ENCODE data around the gene COL4A6.
"Not testable (repeated sequence)": the region's sequence is repeated elsewhere in the genome, so short reads cannot be mapped to it uniquely, and the experiment has no call there.

Gene COL4A6

DNA sequence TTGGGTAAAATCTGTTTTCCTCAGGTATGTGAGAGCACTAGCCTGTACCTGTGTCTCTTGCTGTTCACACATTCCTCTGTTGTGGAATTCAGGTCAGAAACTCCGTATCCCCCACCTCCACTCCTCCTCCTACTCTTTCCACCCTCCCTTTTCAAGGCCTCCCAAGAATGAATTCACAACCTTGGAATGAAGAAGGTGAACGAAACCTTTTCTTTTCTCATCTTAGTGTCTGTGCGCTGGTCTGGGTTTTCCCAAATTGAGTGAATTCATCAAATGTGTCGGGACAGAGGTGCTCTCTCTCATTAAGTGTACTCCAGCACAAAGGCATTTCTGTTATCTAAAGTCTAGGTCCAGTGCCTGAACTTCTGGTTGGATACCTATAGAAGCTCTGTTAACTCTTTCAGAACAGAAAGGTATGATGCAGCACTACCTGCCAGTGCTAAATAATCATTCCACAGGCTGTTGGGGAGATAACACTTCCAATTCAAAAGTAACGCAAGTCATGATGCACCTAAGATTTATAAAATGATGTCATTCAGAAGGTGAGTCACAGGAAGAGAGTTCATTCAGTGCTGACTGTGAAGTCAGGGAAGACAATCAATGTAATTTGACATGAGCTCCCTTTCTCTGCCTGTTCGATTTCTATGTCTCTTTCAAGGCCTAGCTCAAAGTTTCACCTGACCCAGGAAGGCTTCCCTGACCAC lies 41.9 kb downstream of the COL4A6 start:
- TF ChIP-seq, protein P1, sequence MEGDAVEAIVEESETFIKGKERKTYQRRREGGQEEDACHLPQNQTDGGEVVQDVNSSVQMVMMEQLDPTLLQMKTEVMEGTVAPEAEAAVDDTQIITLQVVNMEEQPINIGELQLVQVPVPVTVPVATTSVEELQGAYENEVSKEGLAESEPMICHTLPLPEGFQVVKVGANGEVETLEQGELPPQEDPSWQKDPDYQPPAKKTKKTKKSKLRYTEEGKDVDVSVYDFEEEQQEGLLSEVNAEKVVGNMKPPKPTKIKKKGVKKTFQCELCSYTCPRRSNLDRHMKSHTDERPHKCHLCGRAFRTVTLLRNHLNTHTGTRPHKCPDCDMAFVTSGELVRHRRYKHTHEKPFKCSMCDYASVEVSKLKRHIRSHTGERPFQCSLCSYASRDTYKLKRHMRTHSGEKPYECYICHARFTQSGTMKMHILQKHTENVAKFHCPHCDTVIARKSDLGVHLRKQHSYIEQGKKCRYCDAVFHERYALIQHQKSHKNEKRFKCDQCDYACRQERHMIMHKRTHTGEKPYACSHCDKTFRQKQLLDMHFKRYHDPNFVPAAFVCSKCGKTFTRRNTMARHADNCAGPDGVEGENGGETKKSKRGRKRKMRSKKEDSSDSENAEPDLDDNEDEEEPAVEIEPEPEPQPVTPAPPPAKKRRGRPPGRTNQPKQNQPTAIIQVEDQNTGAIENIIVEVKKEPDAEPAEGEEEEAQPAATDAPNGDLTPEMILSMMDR (IDR thresholded peaks at IDR 0.05; ENCODE audit: insufficient read depth, low read length, missing control alignments), result no peak
- no peak overlapping the region for H3K4me3 ChIP-seq (ENCODE audit: low read depth, low read length)
- ChIA-PET CTCF (no interaction called here), POLR2A (no interaction called here)
- no peak for DNase-seq (ENCODE audit: low read depth, low spot score)

DNA sequence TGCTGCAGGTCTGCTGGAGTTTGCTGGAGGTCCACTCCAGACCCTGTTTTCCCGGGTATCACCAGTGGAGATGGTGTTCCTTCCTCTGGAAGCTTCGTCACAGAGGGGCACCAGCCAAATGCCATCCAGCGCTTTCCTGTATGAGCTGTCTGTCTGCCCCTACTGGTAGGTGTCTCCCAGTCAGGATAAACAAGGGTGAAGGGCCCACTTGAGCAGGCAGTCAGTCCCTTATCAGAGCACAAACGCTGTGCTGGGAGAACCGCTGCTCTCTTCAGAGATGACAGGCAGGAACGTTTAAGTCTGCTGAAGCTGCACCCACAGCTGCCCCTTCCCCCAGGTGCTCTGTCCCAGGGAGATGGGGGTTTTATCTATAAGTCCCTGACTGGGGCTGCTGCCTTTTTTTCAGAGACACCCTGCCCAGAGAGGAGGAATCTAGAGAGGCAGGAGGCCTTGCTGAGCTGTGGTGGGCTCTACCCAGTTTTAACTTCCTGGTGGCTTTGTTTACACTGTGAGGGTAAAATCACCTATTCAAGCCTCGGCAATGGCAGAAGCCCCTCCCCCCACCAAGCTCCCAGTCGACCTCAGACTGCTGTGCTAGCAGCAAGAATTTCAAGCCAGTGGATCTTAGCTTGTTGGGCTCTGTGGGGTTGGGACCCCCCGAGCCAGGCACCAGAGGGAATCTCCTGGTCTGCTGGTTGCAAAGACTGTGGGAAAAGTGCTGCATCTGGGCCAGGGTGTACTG lies 47.1 kb downstream of the COL4A6 start:
- H3K4me3 ChIP-seq (ENCODE audit: low read depth, low read length); POLR2A ChIA-PET; CTCF ChIA-PET; DNase-seq (ENCODE audit: low read depth, low spot score): not testable (repeated sequence)

DNA sequence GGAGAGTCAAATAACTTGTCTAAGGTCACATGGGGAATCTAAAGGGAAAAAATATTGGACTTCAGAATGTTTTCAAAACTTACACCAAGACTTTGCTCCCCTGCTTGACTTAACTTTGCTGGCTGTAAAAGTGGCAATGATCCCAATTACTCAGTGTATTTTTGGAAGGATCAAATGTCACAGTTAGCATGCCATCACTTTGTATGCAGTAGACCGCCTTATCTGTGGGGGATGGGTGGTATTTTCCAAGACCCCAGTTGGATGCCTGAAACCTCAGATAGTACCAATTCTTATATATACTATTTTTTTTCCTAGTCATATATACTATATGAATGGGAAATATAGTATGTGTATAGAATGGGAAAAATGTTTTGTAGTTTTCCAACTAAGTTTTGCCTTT lies 53.4 kb downstream of the COL4A6 start:
- POLR2A ChIA-PET, result no interaction called here
- DNase-seq (ENCODE audit: low read depth, low spot score), result no peak
- no peak overlapping the region for H3K4me3 ChIP-seq (ENCODE audit: low read depth, low read length)
- CTCF ChIA-PET, result no interaction called here
- TF ChIP-seq, protein P1 (IDR thresholded peaks at IDR 0.05; ENCODE audit: insufficient read depth, low read length, missing control alignments), result no peak

DNA sequence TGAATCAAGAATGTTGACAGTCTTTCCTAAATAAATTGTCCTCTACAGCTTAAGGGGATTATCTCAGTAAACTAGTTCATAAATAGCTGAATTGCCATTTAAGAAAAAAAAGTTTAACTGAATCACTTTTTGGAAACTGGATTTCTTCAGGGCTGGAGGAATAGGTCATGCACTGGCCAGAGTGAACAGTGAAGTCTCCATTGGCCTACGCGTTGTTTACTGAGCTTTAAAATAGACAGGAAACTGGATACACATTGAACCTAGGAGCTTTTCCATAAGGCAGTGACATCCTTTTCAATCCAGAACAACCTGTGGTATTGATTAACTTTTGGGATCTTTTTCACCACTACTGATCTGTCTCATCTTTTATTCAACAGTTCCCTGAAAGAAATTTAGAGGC lies 58.0 kb downstream of the COL4A6 start:
- ChIA-PET POLR2A (no interaction called here), CTCF (no interaction called here)
- no peak for DNase-seq (ENCODE audit: low read depth, low spot score)
- TF ChIP-seq, protein P1 (IDR thresholded peaks at IDR 0.05; ENCODE audit: insufficient read depth, low read length, missing control alignments), result no peak
- no peak overlapping the region for H3K4me3 ChIP-seq (ENCODE audit: low read depth, low read length)

DNA sequence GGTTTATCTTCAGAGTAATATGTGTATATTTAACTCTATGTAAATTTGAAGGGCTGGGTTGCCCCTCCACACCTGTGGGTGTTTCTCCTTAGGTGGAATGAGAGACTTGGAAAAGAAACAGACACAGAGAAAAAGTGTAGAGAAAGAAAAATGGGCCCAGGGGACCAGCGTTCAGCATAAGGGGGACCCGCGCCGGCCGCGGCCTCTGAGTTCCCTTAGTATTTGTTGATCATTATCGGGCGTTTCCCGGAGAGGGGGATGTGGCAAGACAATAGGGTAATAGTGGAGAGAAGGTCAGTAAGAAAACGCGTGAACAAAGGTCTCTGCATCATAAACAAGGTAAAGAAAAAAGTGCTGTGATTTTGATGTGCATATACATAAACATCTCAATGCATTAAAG lies 61.4 kb downstream of the COL4A6 start:
- DNase-seq (ENCODE audit: low read depth, low spot score); POLR2A ChIA-PET; CTCF ChIA-PET; H3K4me3 ChIP-seq (ENCODE audit: low read depth, low read length): not testable (repeated sequence)

DNA sequence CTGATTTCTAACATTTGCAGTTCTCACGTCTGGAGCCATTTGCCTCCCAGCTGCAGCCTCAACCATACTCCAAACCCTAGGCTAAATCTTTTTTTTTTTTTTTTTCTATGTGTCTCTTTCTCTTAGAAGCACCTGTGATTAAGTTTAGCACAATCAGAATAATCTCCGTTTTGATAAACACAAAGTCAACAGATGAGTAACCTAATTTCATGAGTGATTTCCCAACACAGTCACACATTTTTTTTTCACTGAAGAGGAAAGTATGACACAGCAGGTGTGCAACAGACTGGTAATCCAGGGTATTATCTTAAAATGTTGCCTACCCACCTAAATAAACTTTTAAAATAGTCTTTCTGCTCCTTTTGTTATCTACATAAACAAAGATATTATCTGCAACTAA lies 62.6 kb downstream of the COL4A6 start:
- CTCF ChIA-PET, result not testable (repeated sequence)

DNA sequence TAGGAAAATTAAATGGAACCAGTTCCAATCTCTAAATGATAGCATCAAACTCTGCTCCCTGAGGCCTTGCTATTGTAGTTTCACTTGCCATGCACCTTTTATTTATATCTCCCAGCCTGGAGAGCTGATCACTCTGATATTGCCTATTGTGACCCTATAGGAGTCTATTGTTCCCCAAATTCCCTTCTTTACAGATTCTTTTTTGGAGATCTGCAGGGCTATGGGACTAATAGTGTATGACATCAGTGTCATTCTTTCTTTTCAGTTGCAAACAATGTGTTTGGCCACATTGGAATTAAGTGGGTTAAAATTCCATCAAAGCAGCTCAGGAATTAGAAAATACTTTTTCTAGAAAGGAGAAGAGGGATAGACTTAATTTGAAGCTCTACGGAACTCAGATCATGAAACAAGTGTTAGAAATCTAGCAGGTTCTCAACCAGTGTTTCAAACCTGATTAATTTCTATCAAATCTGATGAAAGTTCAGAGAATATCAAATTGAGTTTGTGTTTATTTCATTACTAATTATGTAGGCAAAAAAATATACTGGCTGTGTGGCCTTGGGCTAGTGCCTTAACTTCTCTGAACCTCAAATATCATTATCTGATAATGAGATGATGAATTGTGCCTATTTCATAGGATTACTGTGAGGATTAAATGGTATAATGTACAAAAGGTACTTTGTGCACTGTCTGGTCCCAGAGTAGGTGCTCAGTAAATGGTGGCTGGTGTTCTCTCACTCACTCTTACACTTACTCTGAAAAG lies 71.4 kb downstream of the COL4A6 start:
- POLR2A ChIA-PET, result no interaction called here
- CTCF ChIA-PET, result no interaction called here
- no peak for DNase-seq (ENCODE audit: low read depth, low spot score)
- H3K4me3 ChIP-seq (ENCODE audit: low read depth, low read length), result no peak overlapping the region
- TF ChIP-seq, protein P1 (IDR thresholded peaks at IDR 0.05; ENCODE audit: insufficient read depth, low read length, missing control alignments), result no peak

More for the DNA sequence above, 62.6 kb downstream of the COL4A6 start:
- POLR2A ChIA-PET; DNase-seq (ENCODE audit: low read depth, low spot score); H3K4me3 ChIP-seq (ENCODE audit: low read depth, low read length): not testable (repeated sequence)
